GM19452 (cell line): Measurements from ENCODE around the gene DFFB.
"Not testable (repeated sequence)": the region's sequence is repeated elsewhere in the genome, so short reads cannot be mapped to it uniquely, and the experiment has no call there.

Source experiments
- ATAC-seq: cut with Tn5 transposase; IDR thresholded peaks from one replicate; pipeline ENCODE4 v1.9.1; 2021; ENCODE audit not compliant: unreplicated experiment

Gene DFFB, protein sequence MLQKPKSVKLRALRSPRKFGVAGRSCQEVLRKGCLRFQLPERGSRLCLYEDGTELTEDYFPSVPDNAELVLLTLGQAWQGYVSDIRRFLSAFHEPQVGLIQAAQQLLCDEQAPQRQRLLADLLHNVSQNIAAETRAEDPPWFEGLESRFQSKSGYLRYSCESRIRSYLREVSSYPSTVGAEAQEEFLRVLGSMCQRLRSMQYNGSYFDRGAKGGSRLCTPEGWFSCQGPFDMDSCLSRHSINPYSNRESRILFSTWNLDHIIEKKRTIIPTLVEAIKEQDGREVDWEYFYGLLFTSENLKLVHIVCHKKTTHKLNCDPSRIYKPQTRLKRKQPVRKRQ

DNA sequence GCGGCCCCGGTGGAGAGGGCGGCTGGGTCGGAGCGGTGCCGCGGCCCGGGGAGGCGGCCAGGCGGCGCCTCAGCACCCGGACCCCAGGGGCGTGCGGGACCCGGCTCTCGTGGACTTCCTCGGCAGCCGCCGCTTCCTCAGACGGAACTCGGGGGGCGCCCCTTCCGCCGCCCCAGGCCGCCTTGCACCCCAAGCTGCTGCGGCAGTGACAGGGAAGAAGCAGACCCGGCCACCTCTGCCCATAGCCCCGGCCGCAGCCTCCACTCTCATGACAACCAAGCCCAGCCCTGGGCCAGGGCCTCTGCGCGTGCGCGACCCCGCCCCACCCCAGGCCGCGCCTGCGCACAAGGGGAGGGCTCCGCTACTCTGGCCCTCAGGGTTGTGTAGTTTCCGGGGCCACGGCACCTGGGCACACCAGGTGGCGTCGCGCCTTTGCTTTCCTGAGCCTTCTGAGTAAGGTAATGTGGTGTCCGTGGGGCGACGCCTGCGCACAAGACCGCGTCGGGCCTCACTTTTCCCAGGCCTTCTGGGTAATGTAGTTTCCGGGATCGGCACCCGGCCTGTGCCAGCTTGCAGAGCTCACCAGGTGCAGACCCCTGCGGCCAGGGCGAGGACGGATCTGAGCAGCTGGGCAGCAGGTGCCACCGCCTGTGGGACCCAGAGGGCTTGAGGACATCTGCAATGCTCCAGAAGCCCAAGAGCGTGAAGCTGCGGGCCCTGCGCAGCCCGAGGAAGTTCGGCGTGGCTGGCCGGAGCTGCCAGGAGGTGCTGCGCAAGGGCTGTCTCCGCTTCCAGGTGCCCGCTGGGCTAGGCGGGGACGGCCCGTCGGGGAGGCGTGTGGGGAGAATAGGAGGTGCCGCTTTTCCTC lies at the start of gene DFFB, which contains the start of gene CEP104:
Gene DFFB, plus strand, starts transcription at position 554 of the 868 bp plus-strand sequence. Its CDS starts 128 bp downstream, at position 682.
Gene CEP104, minus strand, starts transcription at position 289 of the 868 bp plus-strand sequence. CDS start 4,804 bp downstream, outside the sequence.
- peak; percentile 91 for ATAC-seq

DNA sequence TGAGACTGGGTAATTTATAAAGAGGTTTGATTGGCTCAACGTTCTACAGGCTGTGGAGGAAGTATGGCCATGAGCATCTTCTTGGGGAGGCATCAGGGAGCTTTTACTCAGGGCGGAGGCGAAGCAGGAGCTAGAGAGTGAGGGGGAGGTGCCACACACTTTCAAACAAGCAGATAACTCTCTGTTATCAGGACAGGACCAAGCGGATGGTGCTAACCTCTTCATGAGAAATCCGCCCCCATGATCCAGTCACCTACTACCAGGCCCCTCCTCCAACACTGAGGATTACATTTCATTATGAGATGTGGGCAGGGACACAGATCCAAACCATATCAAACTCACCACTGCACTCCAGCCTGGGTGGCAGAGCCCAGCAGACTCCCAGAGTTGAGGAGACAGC lies 49.5 kb upstream of the DFFB start:
- ATAC-seq = no peak

DNA sequence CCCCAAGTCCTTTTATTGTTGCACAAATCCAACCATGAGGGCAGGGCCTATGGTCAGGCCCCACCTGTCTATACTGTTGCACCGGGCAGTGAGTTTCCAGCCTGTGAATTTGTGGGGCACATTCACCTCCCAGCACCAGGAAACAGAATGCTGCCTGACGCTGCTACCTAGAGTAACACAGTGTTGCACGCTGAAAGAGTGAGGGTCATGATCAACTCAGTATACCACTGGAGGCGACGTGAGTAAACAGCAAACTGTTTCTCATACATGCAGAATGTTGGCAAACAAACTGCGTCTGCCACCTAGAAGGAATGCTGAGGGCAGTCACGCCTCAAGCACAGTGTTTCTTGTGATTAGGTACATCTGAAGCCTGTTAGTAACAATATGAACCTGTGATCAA lies 47.6 kb upstream of the DFFB start:
- ATAC-seq = no peak

GRCh38 chr1:3810149-3810761 lies 47.0 kb upstream of the DFFB start:
- not testable (repeated sequence) for ATAC-seq

- no peak for ATAC-seq
Measured at GRCh38 chr1:3811595-3811911, 45.7 kb upstream of the DFFB start.

DNA sequence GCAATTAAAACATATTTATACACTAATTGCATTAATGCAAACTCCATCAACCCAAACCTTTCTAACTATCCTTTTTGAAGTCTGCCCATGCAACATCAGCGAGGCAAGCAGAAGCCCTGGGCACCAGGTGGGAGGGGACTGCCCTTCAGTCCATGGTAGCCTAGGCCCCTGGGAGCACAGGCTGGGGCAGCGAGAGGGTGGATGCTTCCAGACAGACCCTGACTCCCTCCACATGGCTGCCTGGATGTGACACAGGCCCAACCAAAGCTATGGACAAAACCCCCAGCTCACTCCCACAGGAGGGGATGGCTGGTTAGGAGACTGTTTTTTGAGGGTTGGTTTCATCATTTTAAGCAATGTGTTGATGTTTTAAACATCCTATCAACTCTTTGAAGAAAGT lies 43.2 kb upstream of the DFFB start:
- ATAC-seq = no peak

GRCh38 chr1:3814771-3815561 lies 42.3 kb upstream of the DFFB start:
- ATAC-seq = no peak

- no peak for ATAC-seq
Measured at GRCh38 chr1:3816331-3817137, 40.7 kb upstream of the DFFB start.

GRCh38 chr1:3817138-3817740 lies 40.0 kb upstream of the DFFB start:
- ATAC-seq = no peak

- ATAC-seq = no peak
Measured at GRCh38 chr1:3817821-3818597, 39.3 kb upstream of the DFFB start.

GRCh38 chr1:3819771-3820200 lies 37.5 kb upstream of the DFFB start:
- no peak for ATAC-seq

DNA sequence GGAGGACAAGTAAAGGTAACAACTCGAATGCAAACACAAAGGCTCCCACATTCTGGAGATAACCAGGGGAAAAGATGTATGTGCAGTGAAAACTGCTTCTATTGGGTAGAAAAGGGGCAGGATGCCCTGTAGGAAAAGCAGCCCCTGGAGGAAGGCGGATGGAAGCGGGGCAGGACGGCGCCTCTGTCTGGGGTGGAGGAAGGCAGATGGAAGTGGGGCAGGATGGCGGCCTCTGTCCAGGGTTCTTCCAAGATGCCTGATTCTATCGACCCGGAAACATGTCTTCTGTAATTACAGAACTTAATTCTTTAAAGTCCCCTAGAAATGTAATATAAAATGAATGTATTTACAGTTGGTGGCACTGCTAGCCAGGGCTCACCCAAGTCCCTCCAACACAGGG lies 37.0 kb upstream of the DFFB start:
- ATAC-seq = no peak

GRCh38 chr1:3821004-3821403 lies 36.3 kb upstream of the DFFB start:
- no peak for ATAC-seq

GRCh38 chr1:3821447-3821846 lies 35.8 kb upstream of the DFFB start:
- no peak for ATAC-seq

DNA sequence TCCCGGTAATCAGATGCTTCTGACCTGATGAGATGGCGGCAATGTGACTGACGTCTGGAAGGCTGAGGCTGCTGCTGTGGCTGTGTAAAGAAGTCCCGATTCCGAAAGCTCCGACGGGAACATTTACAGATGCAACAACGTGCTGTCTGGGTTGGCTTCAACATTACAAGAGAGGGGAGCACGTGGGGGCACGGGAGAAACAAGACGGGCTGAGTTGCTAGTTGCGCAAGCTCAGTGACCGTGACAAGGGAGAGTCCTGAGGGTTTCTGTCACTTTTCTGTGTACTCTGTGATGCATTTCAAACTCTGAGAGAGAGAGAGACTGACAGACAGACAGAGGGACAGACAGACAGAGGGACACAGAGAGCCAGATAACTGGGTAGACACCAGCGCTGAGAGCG lies 35.4 kb upstream of the DFFB start:
- no peak for ATAC-seq

DNA sequence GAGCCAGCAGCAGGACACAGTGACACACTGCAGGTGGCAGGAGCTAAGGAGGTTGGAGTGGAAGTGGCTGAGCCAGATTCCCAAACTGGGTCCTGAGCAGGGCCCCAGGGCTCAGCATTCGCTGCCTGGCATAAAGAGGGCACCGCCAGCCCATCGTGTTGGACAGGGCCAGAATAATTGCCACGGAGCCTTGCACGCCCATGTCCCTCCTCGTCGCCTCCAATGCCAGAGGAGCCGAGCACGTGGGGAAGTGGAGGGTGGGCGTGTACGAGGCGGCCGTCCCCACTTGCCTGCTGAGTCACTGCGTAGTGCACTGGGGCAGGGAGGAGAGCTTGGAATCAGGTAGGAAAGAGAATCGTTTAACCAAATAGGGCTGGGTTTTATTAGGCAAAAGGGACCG lies 34.9 kb upstream of the DFFB start:
- no peak for ATAC-seq

DNA sequence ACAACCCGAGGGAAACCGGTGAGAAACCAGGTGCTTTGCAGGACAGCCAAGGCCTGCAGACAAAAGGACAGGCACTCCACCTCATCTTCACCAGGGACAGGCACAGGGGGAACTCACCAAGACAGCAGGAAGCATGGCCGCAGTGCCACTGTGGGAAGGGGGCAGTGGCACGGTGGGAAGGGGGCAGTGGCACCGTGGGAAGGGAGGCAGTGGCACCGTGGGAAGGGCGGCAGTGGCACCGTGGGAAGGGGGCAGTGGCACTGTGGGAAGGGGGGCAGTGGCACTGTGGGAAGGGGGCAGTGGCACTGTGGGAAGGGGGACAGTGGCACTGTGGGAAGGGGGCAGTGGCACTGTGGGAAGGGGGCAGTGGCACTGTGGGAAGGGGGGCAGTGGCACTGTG lies 32.6 kb upstream of the DFFB start:
- ATAC-seq = no peak

- no peak for ATAC-seq
Measured at GRCh38 chr1:3825356-3825755, 31.9 kb upstream of the DFFB start.

GRCh38 chr1:3827813-3828307 lies 29.4 kb upstream of the DFFB start:
- no peak for ATAC-seq
